Measurements from ENCODE around the gene ACSS2. TPM values are rescaled to one million over a fixed set of nuclear protein-coding genes. Genes with fewer than 3 reads are reported as not detected.
"Not testable (repeated sequence)": the region's sequence is repeated elsewhere in the genome, so short reads cannot be mapped to it uniquely, and the experiment has no call there.

The ACSS2 gene
- total RNA-seq, 1 donor from 2014 or later = 51.3 TPM

GRCh38 chr20:34898129-34898528 lies 21.7 kb downstream of the ACSS2 start:
- intact Hi-C loops (cut with micrococcal nuclease); H3K27ac Mint-ChIP-seq; H3K4me3 Mint-ChIP-seq (ENCODE audit: low read depth); DNase-seq (ENCODE audit: low spot score); H3K27me3 Mint-ChIP-seq (ENCODE audit: low read depth); H3K9me3 Mint-ChIP-seq: not testable (repeated sequence)
- Mint-ChIP-seq H3K4me1 (ENCODE audit: low read depth) (peaks cover 11% of the 10 kb centered on the region), H3K36me3 (ENCODE audit: low read depth) (peaks cover 42% of the 10 kb centered on the region)

- H3K36me3 Mint-ChIP-seq (ENCODE audit: low read depth) = peaks cover 45% of the 10 kb centered on the region
- intact Hi-C loops (cut with micrococcal nuclease); DNase-seq (ENCODE audit: low spot score); H3K27ac Mint-ChIP-seq; H3K4me3 Mint-ChIP-seq (ENCODE audit: low read depth); H3K27me3 Mint-ChIP-seq (ENCODE audit: low read depth); H3K9me3 Mint-ChIP-seq: not testable (repeated sequence)
- peaks cover 14% of the 10 kb centered on the region for H3K4me1 Mint-ChIP-seq (ENCODE audit: low read depth)
Measured at GRCh38 chr20:34898731-34899130, 22.3 kb downstream of the ACSS2 start.

- H3K4me1 Mint-ChIP-seq (ENCODE audit: low read depth) = peaks cover 24% of the 10 kb centered on the region
- intact Hi-C loops (cut with micrococcal nuclease) = loop anchor here (2.0 kb wide), 1 partner anchor 13 kb away; no protein-coding TSS in a partner anchor
- no peak overlapping the region for H3K27ac Mint-ChIP-seq
- H3K36me3 Mint-ChIP-seq (ENCODE audit: low read depth) = peaks cover 37% of the 10 kb centered on the region
- no peak overlapping the region for H3K4me3 Mint-ChIP-seq (ENCODE audit: low read depth)
- no peak for DNase-seq (ENCODE audit: low spot score)
- no peaks in the 10 kb centered on the region for H3K9me3 Mint-ChIP-seq
- H3K27me3 Mint-ChIP-seq (ENCODE audit: low read depth) = no peaks in the 10 kb centered on the region
Measured at GRCh38 chr20:34904202-34904621, 27.8 kb downstream of the ACSS2 start.

- intact Hi-C loops (cut with micrococcal nuclease) = no loop called here
- H3K27ac Mint-ChIP-seq = peak overlapping the region; percentile 33
- DNase-seq (ENCODE audit: low spot score) = no peak
- H3K4me1 Mint-ChIP-seq (ENCODE audit: low read depth) = peaks cover 22% of the 10 kb centered on the region
- H3K36me3 Mint-ChIP-seq (ENCODE audit: low read depth) = peaks cover 32% of the 10 kb centered on the region
- no peaks in the 10 kb centered on the region for H3K27me3 Mint-ChIP-seq (ENCODE audit: low read depth)
- no peaks in the 10 kb centered on the region for H3K9me3 Mint-ChIP-seq
- H3K4me3 Mint-ChIP-seq (ENCODE audit: low read depth) = no peak overlapping the region
Measured at GRCh38 chr20:34907616-34908469, 31.4 kb downstream of the ACSS2 start.

GRCh38 chr20:34915131-34915530 lies 38.7 kb downstream of the ACSS2 start:
- Mint-ChIP-seq H3K36me3 (ENCODE audit: low read depth) (peaks cover 56% of the 10 kb centered on the region), H3K4me1 (ENCODE audit: low read depth) (peaks cover 43% of the 10 kb centered on the region), H3K27ac (peak overlapping the region; percentile 0), H3K4me3 (ENCODE audit: low read depth) (no peak overlapping the region), H3K9me3 (peaks cover 6% of the 10 kb centered on the region), H3K27me3 (ENCODE audit: low read depth) (no peaks in the 10 kb centered on the region)
- DNase-seq (ENCODE audit: low spot score) = no peak
- intact Hi-C loops (cut with micrococcal nuclease) = no loop called here

GRCh38 chr20:34915749-34916455 lies 39.5 kb downstream of the ACSS2 start:
- Mint-ChIP-seq H3K36me3 (ENCODE audit: low read depth) (peaks cover 54% of the 10 kb centered on the region), H3K27ac (peak overlapping the region; percentile 0), H3K27me3 (ENCODE audit: low read depth) (no peaks in the 10 kb centered on the region), H3K4me3 (ENCODE audit: low read depth) (no peak overlapping the region), H3K4me1 (ENCODE audit: low read depth) (peaks cover 50% of the 10 kb centered on the region), H3K9me3 (peaks cover 9% of the 10 kb centered on the region)
- DNase-seq (ENCODE audit: low spot score) = no peak
- intact Hi-C loops (cut with micrococcal nuclease) = no loop called here

GRCh38 chr20:34916774-34917354 lies 40.5 kb downstream of the ACSS2 start:
- H3K36me3 Mint-ChIP-seq (ENCODE audit: low read depth) = peaks cover 49% of the 10 kb centered on the region
- peak overlapping the region; percentile 8 for H3K27ac Mint-ChIP-seq
- no peaks in the 10 kb centered on the region for H3K27me3 Mint-ChIP-seq (ENCODE audit: low read depth)
- H3K9me3 Mint-ChIP-seq = peaks cover 9% of the 10 kb centered on the region
- intact Hi-C loops (cut with micrococcal nuclease) = no loop called here
- DNase-seq (ENCODE audit: low spot score) = no peak
- H3K4me1 Mint-ChIP-seq (ENCODE audit: low read depth) = peaks cover 58% of the 10 kb centered on the region
- H3K4me3 Mint-ChIP-seq (ENCODE audit: low read depth) = no peak overlapping the region

GRCh38 chr20:34920055-34920454 lies 43.6 kb downstream of the ACSS2 start:
- Mint-ChIP-seq H3K27me3 (ENCODE audit: low read depth) (no peaks in the 10 kb centered on the region), H3K4me1 (ENCODE audit: low read depth) (peaks cover 58% of the 10 kb centered on the region), H3K27ac (peak overlapping the region; percentile 66), H3K4me3 (ENCODE audit: low read depth) (no peak overlapping the region), H3K36me3 (ENCODE audit: low read depth) (peaks cover 34% of the 10 kb centered on the region), H3K9me3 (peaks cover 9% of the 10 kb centered on the region)
- no peak for DNase-seq (ENCODE audit: low spot score)
- intact Hi-C loops (cut with micrococcal nuclease) = no loop called here

GRCh38 chr20:34921436-34921835 lies 45.0 kb downstream of the ACSS2 start:
- H3K36me3 Mint-ChIP-seq (ENCODE audit: low read depth) = peaks cover 33% of the 10 kb centered on the region
- H3K4me1 Mint-ChIP-seq (ENCODE audit: low read depth) = peaks cover 53% of the 10 kb centered on the region
- peak overlapping the region; percentile 26 for H3K27ac Mint-ChIP-seq
- DNase-seq (ENCODE audit: low spot score) = no peak
- intact Hi-C loops (cut with micrococcal nuclease) = no loop called here
- H3K9me3 Mint-ChIP-seq = peaks cover 9% of the 10 kb centered on the region
- H3K4me3 Mint-ChIP-seq (ENCODE audit: low read depth) = no peak overlapping the region
- no peaks in the 10 kb centered on the region for H3K27me3 Mint-ChIP-seq (ENCODE audit: low read depth)

GRCh38 chr20:34922654-34923381 lies 46.4 kb downstream of the ACSS2 start:
- H3K4me1 Mint-ChIP-seq (ENCODE audit: low read depth) = peaks cover 44% of the 10 kb centered on the region
- H3K9me3 Mint-ChIP-seq = peaks cover 8% of the 10 kb centered on the region
- no peak overlapping the region for H3K27ac Mint-ChIP-seq
- H3K4me3 Mint-ChIP-seq (ENCODE audit: low read depth) = no peak overlapping the region
- intact Hi-C loops (cut with micrococcal nuclease) = no loop called here
- no peaks in the 10 kb centered on the region for H3K27me3 Mint-ChIP-seq (ENCODE audit: low read depth)
- peaks cover 34% of the 10 kb centered on the region for H3K36me3 Mint-ChIP-seq (ENCODE audit: low read depth)
- DNase-seq (ENCODE audit: low spot score) = no peak

GRCh38 chr20:34923414-34923813 lies 47.0 kb downstream of the ACSS2 start:
- H3K4me3 Mint-ChIP-seq (ENCODE audit: low read depth) = no peak overlapping the region
- peaks cover 38% of the 10 kb centered on the region for H3K4me1 Mint-ChIP-seq (ENCODE audit: low read depth)
- H3K36me3 Mint-ChIP-seq (ENCODE audit: low read depth) = peaks cover 34% of the 10 kb centered on the region
- peaks cover 5% of the 10 kb centered on the region for H3K9me3 Mint-ChIP-seq
- no peaks in the 10 kb centered on the region for H3K27me3 Mint-ChIP-seq (ENCODE audit: low read depth)
- no peak for DNase-seq (ENCODE audit: low spot score)
- intact Hi-C loops (cut with micrococcal nuclease) = no loop called here
- H3K27ac Mint-ChIP-seq = no peak overlapping the region

GRCh38 chr20:34925341-34925740 lies 48.9 kb downstream of the ACSS2 start:
- intact Hi-C loops (cut with micrococcal nuclease) = no loop called here
- Mint-ChIP-seq H3K4me1 (ENCODE audit: low read depth) (peaks cover 21% of the 10 kb centered on the region), H3K36me3 (ENCODE audit: low read depth) (peaks cover 47% of the 10 kb centered on the region), H3K27me3 (ENCODE audit: low read depth) (no peaks in the 10 kb centered on the region), H3K4me3 (ENCODE audit: low read depth) (no peak overlapping the region), H3K9me3 (peaks cover under 1% of the 10 kb centered on the region), H3K27ac (peak overlapping the region; percentile 6)
- DNase-seq (ENCODE audit: low spot score) = no peak

Measured in activated T-helper 2 cell treated with anti-CD3 and anti-CD28 coated beads, Interferon-gamma antibody, Interleukin-2, Interleukin-4, amounts not matched to agents 10 μg/mL and 5 μg/mL and 100 μg/mL, durations not matched to agents 14 hours and 24 hours and 36 hours (primary cell).